GM23338 (cell line): ENCODE results near the gene PDE1C. TPM values are rescaled to one million over a fixed set of nuclear protein-coding genes. Genes with fewer than 3 reads are reported as not detected.

ENCODE experiments used
- ATAC-seq: fragments of 200-7000 bp; cut with Tn5 transposase; 3 replicates; pipeline ENCODE4 v1.9.1; 2020
- DNase-seq: peaks from one replicate; pipeline ENCODE4 v3.0.0-alpha.2; 2015; ENCODE audit warnings: low spot score
- H2AFZ ChIP-seq: fragments of 200-600 bp; sonication (generic); 2 replicates; pipeline ENCODE4 v1.8.0; 2016; ENCODE audit warnings: antibody characterized with exemption, mild to moderate bottlenecking, moderate library complexity
- H3F3A ChIP-seq: fragments of 200-600 bp; sonication (generic); replicated peaks from 2 replicates; pipeline ENCODE4 v1.8.0; 2017; ENCODE audit warnings: antibody characterized with exemption, mixed run types, low read depth
- H3K27ac ChIP-seq: fragments of 200-600 bp; sonication (generic); 2 replicates; pipeline ENCODE4 v1.6.1; 2016; ENCODE audit warnings: low read depth
- H3K27me3 ChIP-seq: fragments of 200-600 bp; sonication (generic); 2 replicates; pipeline ENCODE4 v1.8.0; 2016; ENCODE audit warnings: mild to moderate bottlenecking, mixed run types, moderate library complexity; ENCODE audit not compliant: insufficient read depth
- H3K36me3 ChIP-seq: fragments of 200-600 bp; sonication (generic); 2 replicates; pipeline ENCODE4 v1.8.0; 2016; ENCODE audit warnings: mild to moderate bottlenecking; ENCODE audit not compliant: insufficient read depth
- H3K4me1 ChIP-seq: fragments of 200-600 bp; sonication (generic); 2 replicates; pipeline ENCODE4 v1.8.0; 2016; ENCODE audit warnings: mild to moderate bottlenecking, moderate library complexity; ENCODE audit not compliant: insufficient read depth
- H3K4me2 ChIP-seq: fragments of 200-600 bp; sonication (generic); 2 replicates; pipeline ENCODE4 v1.7.1; 2017; ENCODE audit warnings: mixed run types
- H3K4me3 ChIP-seq: fragments of 200-600 bp; sonication (generic); 2 replicates; pipeline ENCODE4 v1.6.1; 2016; ENCODE audit warnings: mixed run types
- H3K79me2 ChIP-seq: fragments of 200-600 bp; sonication (generic); replicated peaks from 2 replicates; pipeline ENCODE4 v1.8.0; 2017; ENCODE audit warnings: mild to moderate bottlenecking; ENCODE audit not compliant: insufficient read depth
- H3K9me2 ChIP-seq: fragments of 200-600 bp; sonication (generic); 2 replicates; pipeline ENCODE4 v1.8.0; 2017; ENCODE audit not compliant: insufficient read depth
- H4K20me1 ChIP-seq: fragments of 200-600 bp; sonication (generic); replicated peaks from 2 replicates; pipeline ENCODE4 v1.8.0; 2017; ENCODE audit warnings: mild to moderate bottlenecking; ENCODE audit not compliant: insufficient read depth
- H3K27ac Mint-ChIP-seq: 2 replicates; pipeline ENCODE4 v1.8.0; 2020; ENCODE audit warnings: inconsistent platforms, mild to moderate bottlenecking, moderate library complexity, mixed read lengths
- H3K27me3 Mint-ChIP-seq: 3 replicates; pipeline ENCODE4 v1.8.0; 2022; ENCODE audit warnings: low read depth, mild to moderate bottlenecking, moderate library complexity, mixed read lengths, inconsistent platforms; ENCODE audit not compliant: insufficient read depth, poor library complexity
- H3K36me3 Mint-ChIP-seq: 3 replicates; pipeline ENCODE4 v1.8.0; 2021; ENCODE audit warnings: low read depth, mild to moderate bottlenecking, inconsistent platforms, moderate library complexity, mixed read lengths
- H3K4me1 Mint-ChIP-seq: 3 replicates; pipeline ENCODE4 v1.8.0; 2020; ENCODE audit warnings: mild to moderate bottlenecking, inconsistent platforms, mixed read lengths
- H3K4me3 Mint-ChIP-seq: 3 replicates; pipeline ENCODE4 v1.8.0; 2021; ENCODE audit warnings: moderate library complexity, mild to moderate bottlenecking, inconsistent platforms, mixed read lengths
- H3K9me3 Mint-ChIP-seq: 3 replicates; pipeline ENCODE4 v1.8.0; 2020; ENCODE audit warnings: moderate library complexity, mild to moderate bottlenecking, inconsistent platforms, mixed read lengths
- CREB1 ChIP-seq: fragments of 250-450 bp; sonication (Bioruptor Pico); IDR thresholded peaks from 2 replicates; pipeline ENCODE4 v1.5.0; 2020; ENCODE audit warnings: low read depth, mild to moderate bottlenecking, moderate library complexity
- JUNB ChIP-seq: IDR thresholded peaks from one replicate; pipeline ENCODE4 v1.6.1; 2016; ENCODE audit warnings: antibody characterized with exemption; ENCODE audit not compliant: unreplicated experiment
- NANOG ChIP-seq: IDR thresholded peaks from 2 replicates; pipeline ENCODE4 v1.6.1; 2016; ENCODE audit warnings: antibody characterized with exemption, borderline replicate concordance
- POLR2AphosphoS5 ChIP-seq: IDR thresholded peaks from 2 replicates; pipeline ENCODE4 v1.6.1; 2016; ENCODE audit warnings: antibody characterized with exemption, low read depth
- ZNF331 ChIP-seq: fragments of 250-450 bp; sonication (Bioruptor Pico); IDR thresholded peaks from 2 replicates; pipeline ENCODE4 v1.5.0; 2020; ENCODE audit warnings: low read depth, mild to moderate bottlenecking, moderate library complexity
- polyA plus RNA-seq: library from polyadenylated mRNA; unstranded; fragments of >200 nt; fragmentation: Nextera tagmentation; extraction: Ambion mirVana; gene quantifications from 2 replicates; pipeline ENCODE4 v1.2.1, GENCODE V29; 2016
- total RNA-seq: library from RNA; depleted of rRNA; stranded (reverse); fragments of >200 nt; shearing (Covaris generic); gene quantifications from 2 replicates; pipeline ENCODE4 v1.2.3, GENCODE V29; 2014
- TF ChIP-seq, protein P1 (sequence below): IDR thresholded peaks from one replicate; pipeline ENCODE4 v1.6.1; 2018; ENCODE audit warnings: antibody characterized with exemption; ENCODE audit not compliant: unreplicated experiment
- TF ChIP-seq, protein P2 (sequence below): fragments of 250-450 bp; sonication (Bioruptor Pico); IDR thresholded peaks from 2 replicates; pipeline ENCODE4 v1.5.0; 2020; ENCODE audit warnings: mild to moderate bottlenecking, moderate library complexity
- TF ChIP-seq, protein P3 (sequence below): IDR thresholded peaks from 2 replicates; pipeline ENCODE4 v1.6.1; 2016; ENCODE audit warnings: antibody characterized with exemption

Gene PDE1C
- total and polyA plus RNA-seq, 2 experiments from 2014 or later, result 0.28 TPM; not detected in 1

DNA sequence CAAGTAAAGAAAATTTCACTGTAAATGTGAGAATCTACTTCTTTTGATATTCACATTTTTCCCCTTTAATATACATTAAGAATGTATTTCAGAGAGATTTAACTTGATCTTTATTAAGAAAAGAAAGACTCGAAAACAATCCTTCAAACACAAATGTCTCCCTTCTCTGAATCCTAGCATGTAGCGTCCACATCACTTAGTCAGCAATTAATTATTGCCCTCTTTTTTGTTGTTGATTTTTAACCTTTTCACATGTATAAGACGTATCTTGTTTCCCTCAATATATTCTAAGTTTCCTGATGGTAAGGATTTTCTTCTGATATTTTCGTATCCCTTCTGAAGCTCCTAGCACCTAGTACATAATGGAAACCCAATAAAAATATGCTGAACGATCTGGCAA, 6.6 kb downstream of the PDE1C start:
- H3K27me3 ChIP-seq, result peaks cover 31% of the 10 kb centered on the region
- no peaks in the 10 kb centered on the region for H3K79me2 ChIP-seq
- no peak overlapping the region for H2AFZ ChIP-seq
- no peak overlapping the region for H3K27ac ChIP-seq
- H3K4me3 ChIP-seq, result no peak overlapping the region
- no peaks in the 10 kb centered on the region for H4K20me1 ChIP-seq
- H3K4me2 ChIP-seq, result no peak overlapping the region
- H3K9me2 ChIP-seq, result no peaks in the 10 kb centered on the region
- Mint-ChIP-seq H3K36me3 (no peaks in the 10 kb centered on the region), H3K4me1 (peaks cover 32% of the 10 kb centered on the region), H3K9me3 (no peaks in the 10 kb centered on the region), H3K27ac (no peak overlapping the region), H3K4me3 (no peak overlapping the region), H3K27me3 (peaks cover 13% of the 10 kb centered on the region)
- ATAC-seq (no peak), DNase-seq (no peak)
- TF ChIP-seq CREB1 (CRISPR knock-in tag) (no peak), JUNB (no peak), NANOG (no peak), POLR2AphosphoS5 (no peak), ZNF331 (CRISPR knock-in tag) (no peak)
- TF ChIP-seq, protein P1, sequence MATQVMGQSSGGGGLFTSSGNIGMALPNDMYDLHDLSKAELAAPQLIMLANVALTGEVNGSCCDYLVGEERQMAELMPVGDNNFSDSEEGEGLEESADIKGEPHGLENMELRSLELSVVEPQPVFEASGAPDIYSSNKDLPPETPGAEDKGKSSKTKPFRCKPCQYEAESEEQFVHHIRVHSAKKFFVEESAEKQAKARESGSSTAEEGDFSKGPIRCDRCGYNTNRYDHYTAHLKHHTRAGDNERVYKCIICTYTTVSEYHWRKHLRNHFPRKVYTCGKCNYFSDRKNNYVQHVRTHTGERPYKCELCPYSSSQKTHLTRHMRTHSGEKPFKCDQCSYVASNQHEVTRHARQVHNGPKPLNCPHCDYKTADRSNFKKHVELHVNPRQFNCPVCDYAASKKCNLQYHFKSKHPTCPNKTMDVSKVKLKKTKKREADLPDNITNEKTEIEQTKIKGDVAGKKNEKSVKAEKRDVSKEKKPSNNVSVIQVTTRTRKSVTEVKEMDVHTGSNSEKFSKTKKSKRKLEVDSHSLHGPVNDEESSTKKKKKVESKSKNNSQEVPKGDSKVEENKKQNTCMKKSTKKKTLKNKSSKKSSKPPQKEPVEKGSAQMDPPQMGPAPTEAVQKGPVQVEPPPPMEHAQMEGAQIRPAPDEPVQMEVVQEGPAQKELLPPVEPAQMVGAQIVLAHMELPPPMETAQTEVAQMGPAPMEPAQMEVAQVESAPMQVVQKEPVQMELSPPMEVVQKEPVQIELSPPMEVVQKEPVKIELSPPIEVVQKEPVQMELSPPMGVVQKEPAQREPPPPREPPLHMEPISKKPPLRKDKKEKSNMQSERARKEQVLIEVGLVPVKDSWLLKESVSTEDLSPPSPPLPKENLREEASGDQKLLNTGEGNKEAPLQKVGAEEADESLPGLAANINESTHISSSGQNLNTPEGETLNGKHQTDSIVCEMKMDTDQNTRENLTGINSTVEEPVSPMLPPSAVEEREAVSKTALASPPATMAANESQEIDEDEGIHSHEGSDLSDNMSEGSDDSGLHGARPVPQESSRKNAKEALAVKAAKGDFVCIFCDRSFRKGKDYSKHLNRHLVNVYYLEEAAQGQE, result no peak
- TF ChIP-seq, protein P2, sequence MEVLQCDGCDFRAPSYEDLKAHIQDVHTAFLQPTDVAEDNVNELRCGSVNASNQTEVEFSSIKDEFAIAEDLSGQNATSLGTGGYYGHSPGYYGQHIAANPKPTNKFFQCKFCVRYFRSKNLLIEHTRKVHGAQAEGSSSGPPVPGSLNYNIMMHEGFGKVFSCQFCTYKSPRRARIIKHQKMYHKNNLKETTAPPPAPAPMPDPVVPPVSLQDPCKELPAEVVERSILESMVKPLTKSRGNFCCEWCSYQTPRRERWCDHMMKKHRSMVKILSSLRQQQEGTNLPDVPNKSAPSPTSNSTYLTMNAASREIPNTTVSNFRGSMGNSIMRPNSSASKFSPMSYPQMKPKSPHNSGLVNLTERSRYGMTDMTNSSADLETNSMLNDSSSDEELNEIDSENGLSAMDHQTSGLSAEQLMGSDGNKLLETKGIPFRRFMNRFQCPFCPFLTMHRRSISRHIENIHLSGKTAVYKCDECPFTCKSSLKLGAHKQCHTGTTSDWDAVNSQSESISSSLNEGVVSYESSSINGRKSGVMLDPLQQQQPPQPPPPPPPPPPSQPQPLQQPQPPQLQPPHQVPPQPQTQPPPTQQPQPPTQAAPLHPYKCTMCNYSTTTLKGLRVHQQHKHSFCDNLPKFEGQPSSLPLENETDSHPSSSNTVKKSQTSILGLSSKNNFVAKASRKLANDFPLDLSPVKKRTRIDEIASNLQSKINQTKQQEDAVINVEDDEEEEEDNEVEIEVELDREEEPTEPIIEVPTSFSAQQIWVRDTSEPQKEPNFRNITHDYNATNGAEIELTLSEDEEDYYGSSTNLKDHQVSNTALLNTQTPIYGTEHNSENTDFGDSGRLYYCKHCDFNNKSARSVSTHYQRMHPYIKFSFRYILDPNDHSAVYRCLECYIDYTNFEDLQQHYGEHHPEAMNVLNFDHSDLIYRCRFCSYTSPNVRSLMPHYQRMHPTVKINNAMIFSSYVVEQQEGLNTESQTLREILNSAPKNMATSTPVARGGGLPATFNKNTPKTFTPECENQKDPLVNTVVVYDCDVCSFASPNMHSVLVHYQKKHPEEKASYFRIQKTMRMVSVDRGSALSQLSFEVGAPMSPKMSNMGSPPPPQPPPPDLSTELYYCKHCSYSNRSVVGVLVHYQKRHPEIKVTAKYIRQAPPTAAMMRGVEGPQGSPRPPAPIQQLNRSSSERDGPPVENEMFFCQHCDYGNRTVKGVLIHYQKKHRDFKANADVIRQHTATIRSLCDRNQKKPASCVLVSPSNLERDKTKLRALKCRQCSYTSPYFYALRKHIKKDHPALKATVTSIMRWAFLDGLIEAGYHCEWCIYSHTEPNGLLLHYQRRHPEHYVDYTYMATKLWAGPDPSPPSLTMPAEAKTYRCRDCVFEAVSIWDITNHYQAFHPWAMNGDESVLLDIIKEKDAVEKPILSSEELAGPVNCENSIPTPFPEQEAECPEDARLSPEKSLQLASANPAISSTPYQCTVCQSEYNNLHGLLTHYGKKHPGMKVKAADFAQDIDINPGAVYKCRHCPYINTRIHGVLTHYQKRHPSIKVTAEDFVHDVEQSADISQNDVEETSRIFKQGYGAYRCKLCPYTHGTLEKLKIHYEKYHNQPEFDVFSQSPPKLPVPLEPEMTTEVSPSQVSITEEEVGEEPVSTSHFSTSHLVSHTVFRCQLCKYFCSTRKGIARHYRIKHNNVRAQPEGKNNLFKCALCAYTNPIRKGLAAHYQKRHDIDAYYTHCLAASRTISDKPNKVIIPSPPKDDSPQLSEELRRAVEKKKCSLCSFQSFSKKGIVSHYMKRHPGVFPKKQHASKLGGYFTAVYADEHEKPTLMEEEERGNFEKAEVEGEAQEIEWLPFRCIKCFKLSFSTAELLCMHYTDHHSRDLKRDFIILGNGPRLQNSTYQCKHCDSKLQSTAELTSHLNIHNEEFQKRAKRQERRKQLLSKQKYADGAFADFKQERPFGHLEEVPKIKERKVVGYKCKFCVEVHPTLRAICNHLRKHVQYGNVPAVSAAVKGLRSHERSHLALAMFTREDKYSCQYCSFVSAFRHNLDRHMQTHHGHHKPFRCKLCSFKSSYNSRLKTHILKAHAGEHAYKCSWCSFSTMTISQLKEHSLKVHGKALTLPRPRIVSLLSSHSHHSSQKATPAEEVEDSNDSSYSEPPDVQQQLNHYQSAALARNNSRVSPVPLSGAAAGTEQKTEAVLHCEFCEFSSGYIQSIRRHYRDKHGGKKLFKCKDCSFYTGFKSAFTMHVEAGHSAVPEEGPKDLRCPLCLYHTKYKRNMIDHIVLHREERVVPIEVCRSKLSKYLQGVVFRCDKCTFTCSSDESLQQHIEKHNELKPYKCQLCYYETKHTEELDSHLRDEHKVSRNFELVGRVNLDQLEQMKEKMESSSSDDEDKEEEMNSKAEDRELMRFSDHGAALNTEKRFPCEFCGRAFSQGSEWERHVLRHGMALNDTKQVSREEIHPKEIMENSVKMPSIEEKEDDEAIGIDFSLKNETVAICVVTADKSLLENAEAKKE (CRISPR knock-in tag), result no peak
- TF ChIP-seq, protein P3, sequence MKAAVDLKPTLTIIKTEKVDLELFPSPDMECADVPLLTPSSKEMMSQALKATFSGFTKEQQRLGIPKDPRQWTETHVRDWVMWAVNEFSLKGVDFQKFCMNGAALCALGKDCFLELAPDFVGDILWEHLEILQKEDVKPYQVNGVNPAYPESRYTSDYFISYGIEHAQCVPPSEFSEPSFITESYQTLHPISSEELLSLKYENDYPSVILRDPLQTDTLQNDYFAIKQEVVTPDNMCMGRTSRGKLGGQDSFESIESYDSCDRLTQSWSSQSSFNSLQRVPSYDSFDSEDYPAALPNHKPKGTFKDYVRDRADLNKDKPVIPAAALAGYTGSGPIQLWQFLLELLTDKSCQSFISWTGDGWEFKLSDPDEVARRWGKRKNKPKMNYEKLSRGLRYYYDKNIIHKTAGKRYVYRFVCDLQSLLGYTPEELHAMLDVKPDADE, result no peak
- H3K4me1 ChIP-seq, result peaks cover 22% of the 10 kb centered on the region
- H3K36me3 ChIP-seq, result no peaks in the 10 kb centered on the region
- H3F3A ChIP-seq, result no peaks in the 10 kb centered on the region
